SK-N-SH treated with all-trans-retinoic acid at 6 μM for 48 hours (cell line): Measurements from ENCODE around the gene WNK1.

Experiments
- ATAC-seq: fragments of 200-7000 bp; cut with Tn5 transposase; 3 replicates; pipeline ENCODE4 v1.9.1; 2020; ENCODE audit warnings: mild to moderate bottlenecking, moderate library complexity
- ARNTL ChIP-seq: fragments of 450-650 bp; formaldehyde crosslinking; IDR thresholded peaks from 2 replicates; pipeline ENCODE4 v1.5.0; 2020; ENCODE audit warnings: low read depth, mild to moderate bottlenecking, moderate library complexity, borderline replicate concordance
- BACH2 ChIP-seq: fragments of 250-450 bp; sonication (Bioruptor Pico); IDR thresholded peaks from 2 replicates; pipeline ENCODE4 v1.9.0; 2021; ENCODE audit warnings: mild to moderate bottlenecking, borderline replicate concordance
- CREB5 ChIP-seq: fragments of 250-450 bp; sonication (Bioruptor Pico); IDR thresholded peaks from 2 replicates; pipeline ENCODE4 v1.5.1; 2020; ENCODE audit warnings: low read depth, mild to moderate bottlenecking, moderate library complexity
- CSDC2 ChIP-seq: fragments of 250-450 bp; sonication (Bioruptor Pico); IDR thresholded peaks from 2 replicates; pipeline ENCODE4 v1.5.0; 2020; ENCODE audit warnings: mild to moderate bottlenecking, moderate library complexity
- CSRNP3 ChIP-seq: fragments of 250-450 bp; sonication (Bioruptor Pico); IDR thresholded peaks from 2 replicates; pipeline ENCODE4 v1.5.1; 2021; ENCODE audit warnings: mild to moderate bottlenecking, moderate library complexity
- GLIS3 ChIP-seq: fragments of 250-450 bp; sonication (Bioruptor Pico); IDR thresholded peaks from 2 replicates; pipeline ENCODE4 v1.5.0; 2020; ENCODE audit warnings: mild to moderate bottlenecking, moderate library complexity
- ISL1 ChIP-seq: fragments of 250-450 bp; sonication (Bioruptor Pico); IDR thresholded peaks from 2 replicates; pipeline ENCODE4 v2.1.2; 2022; ENCODE audit warnings: mild to moderate bottlenecking, moderate library complexity
- OSR1 ChIP-seq: fragments of 250-450 bp; sonication (Bioruptor Pico); IDR thresholded peaks from 2 replicates; pipeline ENCODE4 v1.8.0; 2022; ENCODE audit warnings: moderate library complexity, mild to moderate bottlenecking, inconsistent platforms
- PATZ1 ChIP-seq: fragments of 250-450 bp; sonication (Bioruptor Pico); IDR thresholded peaks from 2 replicates; pipeline ENCODE4 v1.8.0; 2020; ENCODE audit warnings: mild to moderate bottlenecking, moderate library complexity, borderline replicate concordance
- POU6F1 ChIP-seq: fragments of 250-450 bp; sonication (Bioruptor Pico); IDR thresholded peaks from 2 replicates; pipeline ENCODE4 v1.8.0; 2021; ENCODE audit warnings: low read depth, mild to moderate bottlenecking, moderate library complexity, borderline replicate concordance
- PPARA ChIP-seq: fragments of 250-450 bp; sonication (Bioruptor Pico); IDR thresholded peaks from 2 replicates; pipeline ENCODE4 v1.5.0; 2020; ENCODE audit warnings: mild to moderate bottlenecking, borderline replicate concordance
- RARB ChIP-seq: fragments of 250-450 bp; sonication (Bioruptor Pico); IDR thresholded peaks from 2 replicates; pipeline ENCODE4 v1.8.0; 2021; ENCODE audit warnings: mild to moderate bottlenecking, moderate library complexity
- TCF4 ChIP-seq: fragments of 250-450 bp; sonication (Bioruptor Pico); IDR thresholded peaks from 2 replicates; pipeline ENCODE4 v1.8.0; 2021; ENCODE audit warnings: mild to moderate bottlenecking, moderate library complexity, borderline replicate concordance
- TOX ChIP-seq: fragments of 250-450 bp; sonication (Bioruptor Pico); IDR thresholded peaks from 2 replicates; pipeline ENCODE4 v1.8.0; 2021; ENCODE audit warnings: mild to moderate bottlenecking, moderate library complexity, borderline replicate concordance
- TSHZ2 ChIP-seq: fragments of 250-450 bp; sonication (Bioruptor Pico); IDR thresholded peaks from 2 replicates; pipeline ENCODE4 v1.5.0; 2020; ENCODE audit warnings: mild to moderate bottlenecking, moderate library complexity
- ZC3H10 ChIP-seq: fragments of 250-450 bp; sonication (Bioruptor Pico); IDR thresholded peaks from 2 replicates; pipeline ENCODE4 v1.5.1; 2021; ENCODE audit warnings: mild to moderate bottlenecking, moderate library complexity
- ZFP30 ChIP-seq: fragments of 450-650 bp; formaldehyde crosslinking; IDR thresholded peaks from 2 replicates; pipeline ENCODE4 v1.5.0; 2022; ENCODE audit warnings: mild to moderate bottlenecking, moderate library complexity
- ZNF565 ChIP-seq: fragments of 450-650 bp; formaldehyde crosslinking; conservative IDR thresholded peaks from 2 replicates; pipeline ENCODE4 v1.5.0; 2020; ENCODE audit warnings: low read depth, mild to moderate bottlenecking, moderate library complexity
- ZNF70 ChIP-seq: fragments of 450-650 bp; formaldehyde crosslinking; IDR thresholded peaks from 2 replicates; pipeline ENCODE4 v1.5.0; 2020; ENCODE audit warnings: mild to moderate bottlenecking, moderate library complexity

WNK1 gene

GRCh38 chr12:712172-712863 lies 40.1 kb upstream of the WNK1 start:
- no peak for TF ChIP-seq ZFP30
- TF ChIP-seq BACH2 (CRISPR knock-in tag): no peak
- TF ChIP-seq TOX (CRISPR knock-in tag): no peak
- TF ChIP-seq CREB5: no peak
- no peak for TF ChIP-seq PPARA
- no peak for TF ChIP-seq CSDC2

GRCh38 chr12:713281-713875 lies 39.0 kb upstream of the WNK1 start:
- ATAC-seq: no peak
- TF ChIP-seq CSDC2 (no peak), PPARA (no peak), ZNF565 (CRISPR knock-in tag) (no peak), CREB5 (no peak), POU6F1 (CRISPR knock-in tag) (no peak), ZC3H10 (CRISPR knock-in tag) (no peak), ARNTL (CRISPR knock-in tag) (no peak), ZFP30 (no peak), ZNF70 (CRISPR knock-in tag) (no peak), CSRNP3 (CRISPR knock-in tag) (no peak), ISL1 (CRISPR knock-in tag) (no peak), GLIS3 (no peak), TCF4 (CRISPR knock-in tag) (no peak)
- TF ChIP-seq, all 23 proteins: peak for 0

More at GRCh38 chr12:712172-712863, 40.1 kb upstream of the WNK1 start:
- ATAC-seq: peak; percentile 44

GRCh38 chr12:716506-716905 lies 35.9 kb upstream of the WNK1 start:
- no peak for ATAC-seq
- TF ChIP-seq TSHZ2 (no peak), CSRNP3 (CRISPR knock-in tag) (no peak), PPARA (no peak), TOX (CRISPR knock-in tag) (no peak), PATZ1 (no peak), ZNF565 (CRISPR knock-in tag) (no peak), CSDC2 (no peak), ZFP30 (no peak), ZNF70 (CRISPR knock-in tag) (no peak), ARNTL (CRISPR knock-in tag) (no peak), RARB (CRISPR knock-in tag) (no peak), BACH2 (CRISPR knock-in tag) (no peak), OSR1 (CRISPR knock-in tag) (no peak), TCF4 (CRISPR knock-in tag) (no peak)
